SU-DHL-6 (cell line): Measurements from ENCODE around the gene IQCM.

ENCODE experiments used
- EZH2phosphoT487 ChIP-seq: fragments of 200-600 bp; sonication (generic), shearing (Covaris generic); conservative IDR thresholded peaks from 2 replicates; pipeline ENCODE4 v1.6.1; 2018; ENCODE audit warnings: mild to moderate bottlenecking, antibody characterized with exemption, low read length, moderate library complexity, mixed read lengths
- TF ChIP-seq, protein P1 (sequence below): fragments of 200-600 bp; sonication (generic); IDR thresholded peaks from one replicate; pipeline ENCODE4 v1.5.1; 2017; ENCODE audit warnings: antibody characterized with exemption, mild to moderate bottlenecking, low read length, moderate library complexity; ENCODE audit not compliant: insufficient read depth, poor library complexity, severe bottlenecking

DNA sequence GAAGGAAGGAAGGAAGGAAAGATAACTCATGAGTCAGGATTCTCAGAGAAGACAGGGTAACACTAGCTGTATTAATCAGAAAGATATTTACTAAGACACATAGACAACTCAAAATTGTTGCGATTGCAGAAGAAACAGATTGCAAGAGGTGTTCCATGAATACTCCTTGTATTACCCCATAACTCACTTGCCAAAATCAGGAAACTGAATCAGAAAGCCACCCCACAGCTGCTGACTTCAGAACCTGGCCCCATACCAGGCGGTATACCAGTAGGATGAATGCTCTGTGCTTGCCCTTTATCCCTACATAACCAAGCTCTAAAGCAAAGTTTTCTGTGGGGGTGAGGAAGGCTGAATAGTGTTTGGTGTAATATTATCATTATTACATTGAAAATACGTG is 468.5 kb downstream of the IQCM start:
- TF ChIP-seq, protein P1, sequence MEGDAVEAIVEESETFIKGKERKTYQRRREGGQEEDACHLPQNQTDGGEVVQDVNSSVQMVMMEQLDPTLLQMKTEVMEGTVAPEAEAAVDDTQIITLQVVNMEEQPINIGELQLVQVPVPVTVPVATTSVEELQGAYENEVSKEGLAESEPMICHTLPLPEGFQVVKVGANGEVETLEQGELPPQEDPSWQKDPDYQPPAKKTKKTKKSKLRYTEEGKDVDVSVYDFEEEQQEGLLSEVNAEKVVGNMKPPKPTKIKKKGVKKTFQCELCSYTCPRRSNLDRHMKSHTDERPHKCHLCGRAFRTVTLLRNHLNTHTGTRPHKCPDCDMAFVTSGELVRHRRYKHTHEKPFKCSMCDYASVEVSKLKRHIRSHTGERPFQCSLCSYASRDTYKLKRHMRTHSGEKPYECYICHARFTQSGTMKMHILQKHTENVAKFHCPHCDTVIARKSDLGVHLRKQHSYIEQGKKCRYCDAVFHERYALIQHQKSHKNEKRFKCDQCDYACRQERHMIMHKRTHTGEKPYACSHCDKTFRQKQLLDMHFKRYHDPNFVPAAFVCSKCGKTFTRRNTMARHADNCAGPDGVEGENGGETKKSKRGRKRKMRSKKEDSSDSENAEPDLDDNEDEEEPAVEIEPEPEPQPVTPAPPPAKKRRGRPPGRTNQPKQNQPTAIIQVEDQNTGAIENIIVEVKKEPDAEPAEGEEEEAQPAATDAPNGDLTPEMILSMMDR = no peak
- TF ChIP-seq EZH2phosphoT487 = no peak
